Liver (tissue), 9 donors: ENCODE measurements around the gene SLC17A9. TPM values are rescaled to one million over a fixed set of nuclear protein-coding genes. Genes with fewer than 3 reads are reported as not detected.

Experiments used
- DNase-seq: peaks from one replicate; pipeline ENCODE4 v3.0.0-alpha.2; 2017; ENCODE audit warnings: low spot score
- H3K27ac ChIP-seq, 2 donors: one replicate each; pipeline ENCODE4 v1.7.0; 2013; ENCODE audit warnings: inconsistent platforms in 2 of 2, low read length in 2 of 2, control low read depth in 1 of 2, low read depth in 1 of 2, mild to moderate bottlenecking in 1 of 2
- H3K27me3 ChIP-seq, 4 donors: one replicate each; pipeline versions ENCODE4 v1.6.1 to v1.7.0; 2013; ENCODE audit warnings: low read length in 3 of 4, inconsistent platforms in 1 of 4, mild to moderate bottlenecking in 1 of 4, moderate library complexity in 1 of 4; ENCODE audit not compliant: control insufficient read depth in 4 of 4, insufficient read depth in 4 of 4
- H3K36me3 ChIP-seq, 4 donors: one replicate each; pipeline versions ENCODE4 v1.6.1 to v1.7.0; 2013; ENCODE audit warnings: low read length in 3 of 4, mild to moderate bottlenecking in 3 of 4, low read depth in 1 of 4, moderate library complexity in 1 of 4; ENCODE audit not compliant: control insufficient read depth in 4 of 4, insufficient read depth in 3 of 4
- H3K4me1 ChIP-seq, 4 donors: one replicate each; pipeline versions ENCODE4 v1.6.1 to v1.7.0; 2013; ENCODE audit warnings: low read length in 3 of 4, mild to moderate bottlenecking in 3 of 4, moderate library complexity in 1 of 4; ENCODE audit not compliant: control insufficient read depth in 4 of 4, insufficient read depth in 4 of 4
- H3K4me3 ChIP-seq, 3 donors: one replicate each; pipeline versions ENCODE4 v1.6.1 to v1.7.0; 2013; ENCODE audit warnings: low read length in 3 of 3, control low read depth in 1 of 3, low read depth in 1 of 3, mild to moderate bottlenecking in 1 of 3
- H3K9ac ChIP-seq, 2 donors: one replicate each; pipeline ENCODE4 v1.7.0; 2013; ENCODE audit warnings: low read length in 2 of 2, mild to moderate bottlenecking in 2 of 2, moderate library complexity in 2 of 2, control low read depth in 1 of 2, low read depth in 1 of 2
- H3K9me3 ChIP-seq, 4 donors: one replicate each; pipeline versions ENCODE4 v1.6.1 to v1.7.0; 2013; ENCODE audit warnings: low read length in 3 of 4; ENCODE audit not compliant: control insufficient read depth in 4 of 4
- CTCF ChIP-seq: fragments of 150-350 bp; IDR thresholded peaks from 2 replicates; pipeline ENCODE4 v1.5.1; 2017; ENCODE audit warnings: improper control_type of control experiment, low read depth, low read length; ENCODE audit not compliant: missing input control
- GABPA ChIP-seq, 2 donors: IDR thresholded peaks in 1 of 2; conservative IDR thresholded peaks in 1 of 2; 2 replicates each; pipeline ENCODE4 v1.6.1; 2016; ENCODE audit warnings: antibody characterized with exemption in 2 of 2, mild to moderate bottlenecking in 1 of 2, moderate library complexity in 1 of 2
- HNF4A ChIP-seq, 2 donors: conservative IDR thresholded peaks; 2 replicates each; pipeline ENCODE4 v1.6.1; 2016; ENCODE audit warnings: antibody characterized with exemption in 2 of 2, mild to moderate bottlenecking in 2 of 2
- HNF4G ChIP-seq: IDR thresholded peaks from 2 replicates; pipeline ENCODE4 v1.6.1; 2016; ENCODE audit warnings: antibody characterized with exemption
- RAD21 ChIP-seq, 2 donors: IDR thresholded peaks; 2 replicates each; pipeline ENCODE4 v1.6.1; 2016; ENCODE audit warnings: antibody characterized with exemption in 2 of 2, mild to moderate bottlenecking in 2 of 2
- YY1 ChIP-seq: IDR thresholded peaks from 2 replicates; pipeline ENCODE4 v1.6.1; 2016; ENCODE audit warnings: antibody characterized with exemption, mild to moderate bottlenecking
- ZBTB33 ChIP-seq: IDR thresholded peaks from 2 replicates; pipeline ENCODE4 v1.6.1; 2016; ENCODE audit warnings: antibody characterized with exemption
- WGBS: extraction: QIAGEN DNeasy Blood & Tissue Kit; methylation state at CpG from one replicate; pipeline ENCODE4 v1.1.7; 2013; 5-methylcytosine and 5-hydroxymethylcytosine counted together
- polyA plus RNA-seq, 2 donors: library from polyadenylated mRNA; stranded (reverse) in 1 of 2; unstranded in 1 of 2; fragments of 200-250 nt in 1 of 2; fragments of >200 nt in 1 of 2; fragmentation: Nextera tagmentation in 1 of 2; extraction: Ambion mirVana in 1 of 2; gene quantifications; one replicate each; pipeline versions ENCODE4 v1.2.1 to v1.2.3, GENCODE V29; 2013 to 2015
- total RNA-seq, 2 donors: library from RNA; depleted of rRNA; stranded (reverse); fragments of >200 nt; gene quantifications; one replicate each; pipeline ENCODE4 v1.2.3, GENCODE V29; 2014
- TF ChIP-seq, protein P1 (sequence below): IDR thresholded peaks from 2 replicates; pipeline ENCODE4 v1.6.1; 2016; ENCODE audit warnings: antibody characterized with exemption
- TF ChIP-seq, protein P2 (sequence below): IDR thresholded peaks from 2 replicates; pipeline ENCODE4 v1.6.1; 2016; ENCODE audit warnings: antibody characterized with exemption
- TF ChIP-seq, protein P3 (sequence below): IDR thresholded peaks from 2 replicates; pipeline ENCODE4 v1.6.1; 2016; ENCODE audit warnings: antibody characterized with exemption, mild to moderate bottlenecking
- donor health status: healthy.
- donor health status: healthy.
- donor health status: healthy.
- donor health status: healthy.
- donor health status: healthy.

The SLC17A9 gene
- total and polyA plus RNA-seq, 4 donors, result 16.0 to 138 (median 64.6) TPM

- no peak for TF ChIP-seq ZBTB33
These were observed 20.6 kb downstream of the SLC17A9 start (continued) for GRCh38 chr20:62972845-62973745.

GRCh38 chr20:62975251-62975760 lies 22.8 kb downstream of the SLC17A9 start:
- H3K36me3 ChIP-seq, result no peaks in the 10 kb centered on the region
- no peak for TF ChIP-seq CTCF
- no peak for TF ChIP-seq YY1
- TF ChIP-seq HNF4G, result no peak
- TF ChIP-seq RAD21 (IDR thresholded peaks at IDR 0.05), result no peak
- TF ChIP-seq, protein P1, sequence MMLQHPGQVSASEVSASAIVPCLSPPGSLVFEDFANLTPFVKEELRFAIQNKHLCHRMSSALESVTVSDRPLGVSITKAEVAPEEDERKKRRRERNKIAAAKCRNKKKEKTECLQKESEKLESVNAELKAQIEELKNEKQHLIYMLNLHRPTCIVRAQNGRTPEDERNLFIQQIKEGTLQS, result no peak
- TF ChIP-seq, protein P2, sequence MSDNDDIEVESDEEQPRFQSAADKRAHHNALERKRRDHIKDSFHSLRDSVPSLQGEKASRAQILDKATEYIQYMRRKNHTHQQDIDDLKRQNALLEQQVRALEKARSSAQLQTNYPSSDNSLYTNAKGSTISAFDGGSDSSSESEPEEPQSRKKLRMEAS, result no peak
- no peak for TF ChIP-seq HNF4A (conservative IDR thresholded peaks at IDR 0.05)
- no peak for TF ChIP-seq GABPA (IDR thresholded peaks at IDR 0.05 in 1 of 2, conservative IDR thresholded peaks at IDR 0.05 in 1 of 2)
- TF ChIP-seq, protein P3, sequence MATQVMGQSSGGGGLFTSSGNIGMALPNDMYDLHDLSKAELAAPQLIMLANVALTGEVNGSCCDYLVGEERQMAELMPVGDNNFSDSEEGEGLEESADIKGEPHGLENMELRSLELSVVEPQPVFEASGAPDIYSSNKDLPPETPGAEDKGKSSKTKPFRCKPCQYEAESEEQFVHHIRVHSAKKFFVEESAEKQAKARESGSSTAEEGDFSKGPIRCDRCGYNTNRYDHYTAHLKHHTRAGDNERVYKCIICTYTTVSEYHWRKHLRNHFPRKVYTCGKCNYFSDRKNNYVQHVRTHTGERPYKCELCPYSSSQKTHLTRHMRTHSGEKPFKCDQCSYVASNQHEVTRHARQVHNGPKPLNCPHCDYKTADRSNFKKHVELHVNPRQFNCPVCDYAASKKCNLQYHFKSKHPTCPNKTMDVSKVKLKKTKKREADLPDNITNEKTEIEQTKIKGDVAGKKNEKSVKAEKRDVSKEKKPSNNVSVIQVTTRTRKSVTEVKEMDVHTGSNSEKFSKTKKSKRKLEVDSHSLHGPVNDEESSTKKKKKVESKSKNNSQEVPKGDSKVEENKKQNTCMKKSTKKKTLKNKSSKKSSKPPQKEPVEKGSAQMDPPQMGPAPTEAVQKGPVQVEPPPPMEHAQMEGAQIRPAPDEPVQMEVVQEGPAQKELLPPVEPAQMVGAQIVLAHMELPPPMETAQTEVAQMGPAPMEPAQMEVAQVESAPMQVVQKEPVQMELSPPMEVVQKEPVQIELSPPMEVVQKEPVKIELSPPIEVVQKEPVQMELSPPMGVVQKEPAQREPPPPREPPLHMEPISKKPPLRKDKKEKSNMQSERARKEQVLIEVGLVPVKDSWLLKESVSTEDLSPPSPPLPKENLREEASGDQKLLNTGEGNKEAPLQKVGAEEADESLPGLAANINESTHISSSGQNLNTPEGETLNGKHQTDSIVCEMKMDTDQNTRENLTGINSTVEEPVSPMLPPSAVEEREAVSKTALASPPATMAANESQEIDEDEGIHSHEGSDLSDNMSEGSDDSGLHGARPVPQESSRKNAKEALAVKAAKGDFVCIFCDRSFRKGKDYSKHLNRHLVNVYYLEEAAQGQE, result no peak
- TF ChIP-seq ZBTB33, result no peak
- no peak overlapping the region for H3K27ac ChIP-seq
- no peak overlapping the region for H3K4me3 ChIP-seq
- 68% methylated on average over 10 of the region's 10 CpGs for WGBS
- H3K9ac ChIP-seq, result no peak overlapping the region
- peaks cover 0 to 12% (median 9%) of the 10 kb centered on the region in 4 donors for H3K27me3 ChIP-seq
- DNase-seq, result no peak
- no peaks in the 10 kb centered on the region for H3K9me3 ChIP-seq
- H3K4me1 ChIP-seq, result peaks cover 0 to 14% (median 3%) of the 10 kb centered on the region in 4 donors
